GM18951 (cell line): ENCODE results near the gene GSN.

Experiments used
- POLR2A ChIP-seq: IDR thresholded peaks from 4 replicates; pipeline ENCODE4 v1.6.1; 2011; ENCODE audit warnings: mild to moderate bottlenecking; ENCODE audit not compliant: insufficient read length, insufficient read depth; ENCODE audit errors: extremely low read depth
- in situ Hi-C: fragments of 300-500 bp; cut with MboI; formaldehyde crosslinking; loops from one replicate; pipeline ENCODE4 v1.12.0; 2022; ENCODE audit warnings: low sequenced_read_pairs, mixed read lengths, inconsistent platforms; ENCODE audit not compliant: unreplicated experiment

GSN gene

GRCh38 chr9:121267689-121268597 lies at the start of gene GSN:
Gene GSN (plus strand): TSS chr9:121268162. CDS start chr9:121301972, 33,810 bp downstream.
- TF ChIP-seq POLR2A = peak; percentile 43
- in situ Hi-C loops = no loop called here

- TF ChIP-seq POLR2A = no peak
- in situ Hi-C loops = loop anchor here (25.0 kb wide), 1 partner anchor 169 kb away; no protein-coding TSS in a partner anchor
Observed at GRCh38 chr9:121218357-121219027, 49.5 kb upstream of the GSN start.

- in situ Hi-C loops = loop anchor here (25.0 kb wide), 1 partner anchor 168 kb away; no protein-coding TSS in a partner anchor
- TF ChIP-seq POLR2A = no peak
Observed at GRCh38 chr9:121219530-121219929, 48.4 kb upstream of the GSN start.

- in situ Hi-C loops = loop anchor here (25.0 kb wide), 1 partner anchor 166 kb away; no protein-coding TSS in a partner anchor
- no peak for TF ChIP-seq POLR2A
Observed at GRCh38 chr9:121220996-121221663, 46.8 kb upstream of the GSN start.

- no peak for TF ChIP-seq POLR2A
- in situ Hi-C loops = loop anchor here (25.0 kb wide), 1 partner anchor 166 kb away; no protein-coding TSS in a partner anchor
Observed at GRCh38 chr9:121221664-121222055, 46.3 kb upstream of the GSN start.

GRCh38 chr9:121222524-121223171 lies 45.3 kb upstream of the GSN start:
- in situ Hi-C loops = loop anchor here (25.0 kb wide), 1 partner anchor 165 kb away; no protein-coding TSS in a partner anchor
- TF ChIP-seq POLR2A = no peak

GRCh38 chr9:121225240-121225639 lies 42.7 kb upstream of the GSN start:
- TF ChIP-seq POLR2A = no peak
- in situ Hi-C loops = no loop called here

GRCh38 chr9:121226175-121226574 lies 41.8 kb upstream of the GSN start:
- TF ChIP-seq POLR2A = no peak

GRCh38 chr9:121227862-121228261 lies 40.1 kb upstream of the GSN start:
- in situ Hi-C loops = no loop called here
- no peak for TF ChIP-seq POLR2A

More at GRCh38 chr9:121226175-121226574, 41.8 kb upstream of the GSN start:
- in situ Hi-C loops = no loop called here

GRCh38 chr9:121230256-121230655 lies 37.7 kb upstream of the GSN start:
- no peak for TF ChIP-seq POLR2A
- in situ Hi-C loops = no loop called here

- in situ Hi-C loops = no loop called here
- TF ChIP-seq POLR2A = no peak
Observed at GRCh38 chr9:121232251-121232650, 35.7 kb upstream of the GSN start.

- in situ Hi-C loops = no loop called here
- no peak for TF ChIP-seq POLR2A
Observed at GRCh38 chr9:121233906-121234831, 33.8 kb upstream of the GSN start.

GRCh38 chr9:121234832-121235161 lies 33.2 kb upstream of the GSN start:
- no peak for TF ChIP-seq POLR2A
- in situ Hi-C loops = no loop called here
